Type B pancreatic cell (in vitro differentiated cells): ENCODE results near the gene SEMA4D. TPM values are rescaled to one million over a fixed set of nuclear protein-coding genes. Genes with fewer than 3 reads are reported as not detected.

Source experiments
- DNase-seq: peaks from one replicate; pipeline ENCODE4 v3.0.0; 2021; ENCODE audit warnings: mixed read lengths; ENCODE audit not compliant: unreplicated experiment; ENCODE audit errors: extremely low spot score
- H3K27ac Mint-ChIP-seq: 2 replicates; pipeline ENCODE4 v1.8.0; 2021; ENCODE audit warnings: mild to moderate bottlenecking, mixed read lengths
- H3K27me3 Mint-ChIP-seq: 2 replicates; pipeline ENCODE4 v1.8.0; 2021; ENCODE audit warnings: mixed read lengths
- H3K36me3 Mint-ChIP-seq: 2 replicates; pipeline ENCODE4 v1.8.0; 2021; ENCODE audit warnings: mixed read lengths
- H3K4me1 Mint-ChIP-seq: one replicate; pipeline ENCODE4 v1.8.0; 2021; ENCODE audit warnings: mixed read lengths; ENCODE audit not compliant: unreplicated experiment
- H3K4me3 Mint-ChIP-seq: 2 replicates; pipeline ENCODE4 v1.8.0; 2021; ENCODE audit warnings: mild to moderate bottlenecking, mixed read lengths
- H3K9me3 Mint-ChIP-seq: 2 replicates; pipeline ENCODE4 v1.8.0; 2021; ENCODE audit warnings: mixed read lengths
- total RNA-seq: library from RNA; stranded (reverse); gene quantifications from 2 replicates; pipeline ENCODE4 v1.2.1, GENCODE V29; 2021; ENCODE audit warnings: low replicate concordance
- TF ChIP-seq, protein P1 (sequence below): fragments of 200-600 bp; sonication (generic); conservative IDR thresholded peaks from 2 replicates; pipeline ENCODE4 v1.5.0; 2021; ENCODE audit warnings: antibody characterized with exemption, mild to moderate bottlenecking

Gene SEMA4D
- total RNA-seq, 1 donor from 2014 or later = 32.3 TPM

DNA sequence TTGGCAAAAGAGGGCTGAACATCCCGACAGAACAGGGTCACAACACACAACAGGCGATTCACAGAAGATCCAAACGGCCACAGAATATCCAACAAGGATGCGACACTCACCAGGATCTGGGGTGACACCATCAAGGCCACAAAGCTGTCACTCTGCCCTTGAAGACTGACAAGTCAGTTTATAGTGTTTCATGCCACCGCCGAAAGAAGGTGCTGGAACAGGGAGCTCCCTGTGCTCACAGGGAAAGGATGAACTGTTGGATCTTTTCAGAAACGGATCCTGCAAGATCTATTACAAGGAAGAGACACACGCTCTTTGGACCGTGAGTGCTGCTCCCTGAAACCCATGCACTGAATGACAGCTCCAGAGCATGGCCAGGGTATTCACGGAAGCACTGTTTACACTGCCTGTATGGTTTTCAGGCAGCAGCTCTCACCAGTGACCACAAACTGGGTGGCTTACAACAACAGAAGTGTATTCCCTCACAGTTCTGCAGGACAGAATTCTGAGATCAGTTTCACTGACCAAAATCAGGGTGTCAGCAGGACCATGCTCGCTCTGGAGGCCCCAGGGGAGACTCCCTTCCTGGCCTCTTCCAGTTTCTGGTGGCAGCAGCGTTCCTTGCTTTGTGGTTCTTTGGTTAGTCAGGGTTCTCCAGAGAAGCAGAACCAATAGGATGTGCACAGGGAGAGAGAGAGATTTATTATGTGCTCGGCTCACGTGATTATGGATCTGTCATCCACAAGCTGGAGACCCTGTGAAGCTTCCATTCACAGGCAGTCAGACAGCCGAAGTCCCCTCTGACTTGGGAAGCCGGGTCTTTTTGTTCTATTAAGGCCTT, 52.8 kb downstream of the SEMA4D start:
- TF ChIP-seq, protein P1, sequence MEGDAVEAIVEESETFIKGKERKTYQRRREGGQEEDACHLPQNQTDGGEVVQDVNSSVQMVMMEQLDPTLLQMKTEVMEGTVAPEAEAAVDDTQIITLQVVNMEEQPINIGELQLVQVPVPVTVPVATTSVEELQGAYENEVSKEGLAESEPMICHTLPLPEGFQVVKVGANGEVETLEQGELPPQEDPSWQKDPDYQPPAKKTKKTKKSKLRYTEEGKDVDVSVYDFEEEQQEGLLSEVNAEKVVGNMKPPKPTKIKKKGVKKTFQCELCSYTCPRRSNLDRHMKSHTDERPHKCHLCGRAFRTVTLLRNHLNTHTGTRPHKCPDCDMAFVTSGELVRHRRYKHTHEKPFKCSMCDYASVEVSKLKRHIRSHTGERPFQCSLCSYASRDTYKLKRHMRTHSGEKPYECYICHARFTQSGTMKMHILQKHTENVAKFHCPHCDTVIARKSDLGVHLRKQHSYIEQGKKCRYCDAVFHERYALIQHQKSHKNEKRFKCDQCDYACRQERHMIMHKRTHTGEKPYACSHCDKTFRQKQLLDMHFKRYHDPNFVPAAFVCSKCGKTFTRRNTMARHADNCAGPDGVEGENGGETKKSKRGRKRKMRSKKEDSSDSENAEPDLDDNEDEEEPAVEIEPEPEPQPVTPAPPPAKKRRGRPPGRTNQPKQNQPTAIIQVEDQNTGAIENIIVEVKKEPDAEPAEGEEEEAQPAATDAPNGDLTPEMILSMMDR = no peak
- no peak overlapping the region for H3K27ac Mint-ChIP-seq
- DNase-seq = no peak
- no peaks in the 10 kb centered on the region for H3K27me3 Mint-ChIP-seq
- H3K36me3 Mint-ChIP-seq = no peaks in the 10 kb centered on the region
- no peak overlapping the region for H3K4me3 Mint-ChIP-seq
- H3K4me1 Mint-ChIP-seq = peaks cover 40% of the 10 kb centered on the region
- H3K9me3 Mint-ChIP-seq = no peaks in the 10 kb centered on the region

DNA sequence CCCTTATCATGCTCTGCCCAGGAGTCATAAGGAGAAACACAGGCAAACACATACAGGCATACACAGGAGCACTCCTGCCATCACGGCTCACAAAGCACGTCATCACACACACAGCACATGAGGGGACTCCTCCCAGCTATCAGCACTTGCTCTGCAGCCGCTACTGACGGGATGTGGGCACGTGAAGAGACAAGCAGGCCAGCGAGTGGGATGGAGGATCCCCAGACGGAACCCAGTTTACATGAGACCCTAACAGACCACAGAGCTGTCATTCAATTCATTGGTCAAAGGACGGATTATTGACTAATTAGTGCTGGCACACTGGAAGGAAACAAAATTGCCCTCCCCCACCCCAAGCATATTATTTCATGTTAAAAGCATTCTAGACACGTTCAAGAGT, 53.6 kb downstream of the SEMA4D start:
- DNase-seq = no peak
- TF ChIP-seq, protein P1 = no peak
- Mint-ChIP-seq H3K4me3 (no peak overlapping the region), H3K4me1 (peaks cover 39% of the 10 kb centered on the region), H3K27me3 (no peaks in the 10 kb centered on the region), H3K36me3 (no peaks in the 10 kb centered on the region), H3K9me3 (no peaks in the 10 kb centered on the region), H3K27ac (peak overlapping the region; percentile 14)

DNA sequence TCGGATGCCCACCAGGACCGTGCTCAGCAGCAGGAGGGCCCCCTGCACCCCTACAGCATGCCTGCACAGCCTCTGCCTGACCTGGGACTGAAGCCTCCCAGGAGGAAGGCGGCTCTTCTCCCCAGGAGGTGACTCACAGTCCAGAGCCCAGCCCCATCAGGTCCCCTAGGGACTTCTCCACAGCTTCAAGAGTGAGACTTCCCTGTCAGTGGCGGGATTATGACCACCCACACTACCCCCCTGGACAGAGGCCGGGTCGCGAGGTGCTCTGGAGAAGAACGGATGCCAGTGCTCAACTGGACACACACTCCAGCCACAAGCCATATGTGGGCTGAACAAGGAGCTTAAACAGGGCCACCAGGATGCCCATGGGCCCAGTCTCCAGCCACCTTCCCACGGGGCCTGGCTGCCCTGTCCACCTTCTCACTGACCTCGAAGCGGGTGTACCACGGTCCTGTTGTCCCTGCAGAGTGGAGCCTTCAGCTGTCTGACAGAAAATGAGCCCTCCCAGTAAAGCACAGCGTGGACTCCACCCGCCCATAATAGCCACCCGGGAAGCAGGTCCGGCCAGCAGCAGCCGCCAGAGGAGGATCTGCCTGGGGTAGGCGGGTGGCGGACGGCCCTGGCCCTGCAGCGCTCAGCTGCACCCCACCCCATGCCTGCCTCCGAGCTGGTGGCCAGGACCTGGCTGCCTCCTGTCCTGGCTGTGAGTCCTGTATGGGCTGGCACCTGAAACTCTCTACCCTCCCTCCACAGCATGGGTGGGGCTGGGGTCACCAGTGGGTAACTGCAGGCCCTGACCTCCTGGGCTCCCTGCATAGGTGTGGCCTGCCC, 54.7 kb downstream of the SEMA4D start:
- DNase-seq = no peak
- Mint-ChIP-seq H3K4me3 (no peak overlapping the region), H3K27ac (no peak overlapping the region), H3K27me3 (no peaks in the 10 kb centered on the region), H3K4me1 (peaks cover 35% of the 10 kb centered on the region), H3K9me3 (no peaks in the 10 kb centered on the region), H3K36me3 (no peaks in the 10 kb centered on the region)
- TF ChIP-seq, protein P1 = no peak

DNA sequence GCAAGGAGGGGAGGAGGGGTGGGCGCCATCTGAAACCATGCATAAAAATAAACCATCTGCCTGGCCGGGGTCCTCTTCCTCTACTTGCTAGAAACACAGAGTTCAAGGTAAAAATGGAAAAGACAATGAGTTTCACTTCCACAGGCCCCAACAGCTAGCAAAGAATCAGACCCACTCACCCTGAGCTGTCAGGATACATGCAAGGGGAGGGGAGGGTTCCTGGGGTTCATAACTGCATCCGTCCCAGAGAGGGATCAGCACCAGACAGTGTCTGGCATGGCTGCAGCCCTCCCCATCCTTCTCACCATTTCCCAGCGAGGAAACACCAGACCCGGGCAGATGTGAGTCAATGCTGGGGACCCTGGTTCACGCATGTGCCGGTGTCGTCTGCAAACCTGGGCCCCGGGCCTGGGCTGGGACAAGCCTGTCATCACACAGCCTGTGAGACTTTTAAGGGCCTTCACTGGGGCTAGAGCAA, 55.4 kb downstream of the SEMA4D start:
- Mint-ChIP-seq H3K27ac (no peak overlapping the region), H3K27me3 (no peaks in the 10 kb centered on the region)

DNA sequence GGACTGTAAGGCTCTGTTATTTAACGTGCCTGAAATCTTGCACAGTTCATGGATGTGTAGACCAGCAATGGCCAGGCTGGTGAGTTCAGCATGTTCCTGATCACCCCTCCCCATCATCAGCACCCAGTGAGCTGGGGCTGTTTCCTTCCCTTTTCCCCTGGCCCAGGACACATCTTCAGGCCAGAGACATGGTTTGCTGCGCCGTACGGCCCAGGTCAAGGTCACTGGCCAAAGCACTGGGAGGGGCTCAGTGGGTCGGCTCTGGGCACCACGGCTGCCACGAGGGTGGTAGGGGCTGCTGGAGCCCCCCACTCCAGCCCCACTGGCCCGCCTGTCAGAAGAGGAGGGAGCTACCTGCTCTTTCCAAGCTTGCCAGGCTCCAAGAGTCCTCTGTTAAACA, 55.9 kb downstream of the SEMA4D start:
- Mint-ChIP-seq H3K4me1 (peaks cover 31% of the 10 kb centered on the region), H3K36me3 (no peaks in the 10 kb centered on the region), H3K4me3 (no peak overlapping the region), H3K9me3 (no peaks in the 10 kb centered on the region), H3K27me3 (no peaks in the 10 kb centered on the region), H3K27ac (no peak overlapping the region)
- TF ChIP-seq, protein P1 = no peak
- DNase-seq = no peak

More for the DNA sequence above, 55.4 kb downstream of the SEMA4D start:
- Mint-ChIP-seq H3K9me3 (no peaks in the 10 kb centered on the region), H3K4me3 (no peak overlapping the region), H3K36me3 (no peaks in the 10 kb centered on the region), H3K4me1 (peaks cover 35% of the 10 kb centered on the region)
- DNase-seq = no peak
- TF ChIP-seq, protein P1 = no peak
